MM.1S (cell line): Measurements from ENCODE around the gene PIK3CD.

Source experiments
- DNase-seq: peaks from one replicate; pipeline ENCODE4 v3.0.0-alpha.2; 2015
- H2AFZ ChIP-seq: fragments of 300-600 bp; sonication (generic); 2 replicates; pipeline ENCODE4 v1.6.0; 2016; ENCODE audit warnings: antibody characterized with exemption, low read length
- H3F3A ChIP-seq: fragments of 300-600 bp; sonication (generic); 2 replicates; pipeline ENCODE4 v1.6.1; 2016; ENCODE audit warnings: mild to moderate bottlenecking, antibody characterized with exemption, low read length, moderate library complexity, mixed read lengths; ENCODE audit not compliant: insufficient read depth
- H3K27ac ChIP-seq: fragments of 300-600 bp; sonication (generic); 2 replicates; pipeline ENCODE4 v1.5.1; 2016; ENCODE audit warnings: mild to moderate bottlenecking, low read length
- H3K27me3 ChIP-seq: fragments of 300-600 bp; sonication (generic); replicated peaks from 2 replicates; pipeline ENCODE4 v1.6.0; 2016; ENCODE audit warnings: low read length; ENCODE audit not compliant: insufficient read depth
- H3K36me3 ChIP-seq: fragments of 300-600 bp; sonication (generic); replicated peaks from 2 replicates; pipeline ENCODE4 v1.6.1; 2016; ENCODE audit warnings: mild to moderate bottlenecking, low read length, mixed read lengths; ENCODE audit not compliant: insufficient read depth
- H3K4me1 ChIP-seq: fragments of 300-600 bp; sonication (generic); 2 replicates; pipeline ENCODE4 v1.6.1; 2016; ENCODE audit warnings: low read length, mixed read lengths
- H3K4me2 ChIP-seq: fragments of 300-600 bp; sonication (generic); 2 replicates; pipeline ENCODE4 v1.6.0; 2016; ENCODE audit warnings: low read depth, low read length
- H3K4me3 ChIP-seq: fragments of 300-600 bp; sonication (generic); 2 replicates; pipeline ENCODE4 v1.5.1; 2016; ENCODE audit warnings: low read length, mixed read lengths
- H3K79me2 ChIP-seq: fragments of 300-600 bp; sonication (generic); 2 replicates; pipeline ENCODE4 v1.6.1; 2016; ENCODE audit warnings: mixed run types, low read length, mixed read lengths
- H3K9ac ChIP-seq: fragments of 300-600 bp; sonication (generic); 2 replicates; pipeline ENCODE4 v1.6.1; 2016; ENCODE audit warnings: low read length, mixed read lengths
- H3K9me2 ChIP-seq: fragments of 300-600 bp; sonication (generic); replicated peaks from 2 replicates; pipeline ENCODE4 v1.6.1; 2016; ENCODE audit warnings: mild to moderate bottlenecking, low read length, mixed read lengths; ENCODE audit not compliant: insufficient read depth
- H3K9me3 ChIP-seq: fragments of 300-600 bp; sonication (generic); replicated peaks from 2 replicates; pipeline ENCODE4 v1.6.1; 2016; ENCODE audit warnings: mild to moderate bottlenecking, low read length, mixed read lengths; ENCODE audit not compliant: insufficient read depth
- H4K20me1 ChIP-seq: fragments of 300-600 bp; sonication (generic); 2 replicates; pipeline ENCODE4 v1.6.1; 2016; ENCODE audit warnings: mild to moderate bottlenecking, low read length, moderate library complexity, mixed read lengths; ENCODE audit not compliant: insufficient read depth
- EZH2 ChIP-seq: fragments of 300-600 bp; sonication (generic); optimal IDR thresholded peaks from 2 replicates; pipeline ENCODE3; 2017; ENCODE audit warnings: low read depth, mild to moderate bottlenecking, antibody characterized with exemption, low read length, mixed read lengths
- EZH2phosphoT487 ChIP-seq: fragments of 300-600 bp; sonication (generic); IDR thresholded peaks from 2 replicates; pipeline ENCODE4 v1.6.1; 2018; ENCODE audit warnings: antibody characterized with exemption, low read length
- TF ChIP-seq, protein P1 (sequence below): fragments of 300-600 bp; sonication (generic); IDR thresholded peaks from 2 replicates; pipeline ENCODE4 v1.5.1; 2016; ENCODE audit warnings: antibody characterized with exemption, low read length, mixed read lengths

PIK3CD gene

DNA sequence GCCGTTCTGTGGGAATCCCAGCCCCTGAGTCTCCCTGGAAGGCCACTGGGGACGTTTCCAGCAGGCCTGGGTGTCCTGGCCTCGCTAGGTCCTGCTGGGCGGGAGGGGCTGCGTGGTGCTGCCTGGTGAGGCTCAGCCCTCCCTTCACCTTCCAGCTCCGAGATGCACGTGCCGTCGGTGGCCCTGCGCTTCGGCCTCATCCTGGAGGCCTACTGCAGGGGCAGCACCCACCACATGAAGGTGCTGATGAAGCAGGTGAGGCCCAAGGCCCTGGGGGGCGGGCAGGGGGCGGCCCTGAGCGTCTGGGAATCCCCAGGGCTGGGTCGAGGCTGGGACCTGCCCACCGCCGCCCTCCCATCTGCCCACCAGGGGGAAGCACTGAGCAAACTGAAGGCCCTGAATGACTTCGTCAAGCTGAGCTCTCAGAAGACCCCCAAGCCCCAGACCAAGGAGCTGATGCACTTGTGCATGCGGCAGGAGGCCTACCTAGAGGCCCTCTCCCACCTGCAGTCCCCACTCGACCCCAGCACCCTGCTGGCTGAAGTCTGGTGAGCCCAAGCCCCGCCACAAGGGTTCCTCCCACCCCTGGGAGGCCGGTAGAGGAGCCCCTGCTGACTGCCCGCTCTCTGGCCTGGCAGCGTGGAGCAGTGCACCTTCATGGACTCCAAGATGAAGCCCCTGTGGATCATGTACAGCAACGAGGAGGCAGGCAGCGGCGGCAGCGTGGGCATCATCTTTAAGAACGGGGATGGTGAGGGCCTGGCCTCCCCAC is 70.3 kb downstream of the PIK3CD start:
- peak; percentile 46 for DNase-seq

DNA sequence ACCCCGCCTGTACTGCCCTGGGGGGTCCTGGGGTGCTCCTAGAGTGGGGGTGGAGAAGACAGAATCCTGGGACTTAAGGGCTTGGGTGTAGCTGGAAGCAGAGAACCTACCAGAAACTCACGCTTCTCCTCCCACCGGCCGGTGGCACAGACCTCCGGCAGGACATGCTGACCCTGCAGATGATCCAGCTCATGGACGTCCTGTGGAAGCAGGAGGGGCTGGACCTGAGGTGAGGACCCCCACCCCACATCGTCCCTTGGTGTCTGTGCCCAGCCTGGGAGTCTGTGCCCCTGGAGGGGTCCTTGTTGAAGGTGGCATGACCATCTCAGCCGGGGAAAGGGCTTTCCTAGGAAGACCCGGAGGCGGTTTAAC is 70.8 kb downstream of the PIK3CD start:
- no peaks in the 10 kb centered on the region for H3K36me3 ChIP-seq
- no peak overlapping the region for H3K9ac ChIP-seq

More for the DNA sequence above, 70.3 kb downstream of the PIK3CD start:
- Histone ChIP-seq H3K79me2 (0 out of 2 replicates have a peak, but pooled peaks cover 2% of the 10 kb centered on the region), H3K4me1 (peaks cover 14% of the 10 kb centered on the region), H3K4me2 (peak overlapping the region; percentile 87), H3K9me3 (no peaks in the 10 kb centered on the region), H3K27me3 (no peaks in the 10 kb centered on the region), H3K9ac (no peak overlapping the region), H3K9me2 (no peaks in the 10 kb centered on the region), H3F3A (no peaks in the 10 kb centered on the region), H3K36me3 (no peaks in the 10 kb centered on the region), H3K4me3 (peak overlapping the region; percentile 40), H2AFZ (peak overlapping the region; percentile 84), H4K20me1 (no peaks in the 10 kb centered on the region), H3K27ac (no peak overlapping the region)
- TF ChIP-seq EZH2phosphoT487, result no peak
- TF ChIP-seq, protein P1, sequence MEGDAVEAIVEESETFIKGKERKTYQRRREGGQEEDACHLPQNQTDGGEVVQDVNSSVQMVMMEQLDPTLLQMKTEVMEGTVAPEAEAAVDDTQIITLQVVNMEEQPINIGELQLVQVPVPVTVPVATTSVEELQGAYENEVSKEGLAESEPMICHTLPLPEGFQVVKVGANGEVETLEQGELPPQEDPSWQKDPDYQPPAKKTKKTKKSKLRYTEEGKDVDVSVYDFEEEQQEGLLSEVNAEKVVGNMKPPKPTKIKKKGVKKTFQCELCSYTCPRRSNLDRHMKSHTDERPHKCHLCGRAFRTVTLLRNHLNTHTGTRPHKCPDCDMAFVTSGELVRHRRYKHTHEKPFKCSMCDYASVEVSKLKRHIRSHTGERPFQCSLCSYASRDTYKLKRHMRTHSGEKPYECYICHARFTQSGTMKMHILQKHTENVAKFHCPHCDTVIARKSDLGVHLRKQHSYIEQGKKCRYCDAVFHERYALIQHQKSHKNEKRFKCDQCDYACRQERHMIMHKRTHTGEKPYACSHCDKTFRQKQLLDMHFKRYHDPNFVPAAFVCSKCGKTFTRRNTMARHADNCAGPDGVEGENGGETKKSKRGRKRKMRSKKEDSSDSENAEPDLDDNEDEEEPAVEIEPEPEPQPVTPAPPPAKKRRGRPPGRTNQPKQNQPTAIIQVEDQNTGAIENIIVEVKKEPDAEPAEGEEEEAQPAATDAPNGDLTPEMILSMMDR, result peak; percentile 77
- TF ChIP-seq EZH2, result no peak

DNA sequence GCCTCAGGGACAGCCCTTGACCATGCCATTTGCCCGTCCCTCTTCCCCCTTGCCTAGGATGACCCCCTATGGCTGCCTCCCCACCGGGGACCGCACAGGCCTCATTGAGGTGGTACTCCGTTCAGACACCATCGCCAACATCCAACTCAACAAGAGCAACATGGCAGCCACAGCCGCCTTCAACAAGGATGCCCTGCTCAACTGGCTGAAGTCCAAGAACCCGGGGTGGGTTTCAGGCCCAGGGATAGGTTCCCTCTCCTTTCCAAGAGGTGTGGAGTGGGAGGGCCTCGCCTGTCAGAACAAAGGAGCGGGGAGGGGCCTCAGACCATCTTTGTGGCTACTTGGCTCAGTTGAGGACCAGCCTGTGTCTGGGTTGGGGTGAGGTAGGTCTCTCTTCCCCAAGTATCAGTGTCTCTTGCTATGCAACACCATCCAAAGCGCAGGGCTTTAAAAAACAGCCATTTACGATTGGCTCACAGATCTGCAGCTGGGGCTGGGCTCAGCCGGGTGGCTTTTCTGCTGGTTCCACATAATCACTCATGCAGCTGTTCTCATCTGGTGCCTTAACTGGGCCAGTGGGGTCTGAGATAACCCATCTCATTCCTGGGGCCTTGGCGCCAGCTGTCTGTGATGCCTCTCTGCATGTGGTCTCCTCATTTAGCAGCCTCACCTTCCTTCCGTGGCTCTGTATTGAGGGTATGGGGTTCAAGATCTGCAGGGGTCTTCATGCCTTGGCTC is 71.7 kb downstream of the PIK3CD start:
- no peaks in the 10 kb centered on the region for H3K36me3 ChIP-seq
- no peaks in the 10 kb centered on the region for H4K20me1 ChIP-seq
- H3K4me2 ChIP-seq, result no peak overlapping the region
- H3K27ac ChIP-seq, result no peak overlapping the region
- no peaks in the 10 kb centered on the region for H3F3A ChIP-seq
- H3K79me2 ChIP-seq, result no peaks in the 10 kb centered on the region
- no peak for DNase-seq
- H3K4me3 ChIP-seq, result no peak overlapping the region
- peaks cover 9% of the 10 kb centered on the region for H3K4me1 ChIP-seq
- H3K27me3 ChIP-seq, result no peaks in the 10 kb centered on the region
- H3K9me3 ChIP-seq, result no peaks in the 10 kb centered on the region
- TF ChIP-seq, protein P1, result no peak
- TF ChIP-seq EZH2, result no peak
- no peak for TF ChIP-seq EZH2phosphoT487
- no peaks in the 10 kb centered on the region for H3K9me2 ChIP-seq
- H3K9ac ChIP-seq, result no peak overlapping the region
- no peak overlapping the region for H2AFZ ChIP-seq

More for the DNA sequence above, 70.8 kb downstream of the PIK3CD start:
- Histone ChIP-seq H2AFZ (no peak overlapping the region), H3F3A (no peaks in the 10 kb centered on the region), H3K4me1 (peaks cover 14% of the 10 kb centered on the region), H4K20me1 (no peaks in the 10 kb centered on the region), H3K4me3 (no peak overlapping the region), H3K27ac (no peak overlapping the region), H3K9me2 (no peaks in the 10 kb centered on the region), H3K79me2 (no peaks in the 10 kb centered on the region), H3K9me3 (no peaks in the 10 kb centered on the region), H3K4me2 (no peak overlapping the region), H3K27me3 (no peaks in the 10 kb centered on the region)
- no peak for DNase-seq
- no peak for TF ChIP-seq EZH2phosphoT487
- TF ChIP-seq, protein P1, result no peak
- no peak for TF ChIP-seq EZH2
